ENCODE data around the gene C22orf23.

Gene C22orf23

GRCh38 chr22:37925330-37925729, 28.1 kb downstream of the C22orf23 start:
- DNase-seq (ENCODE audit: low read depth) = no peak

- DNase-seq (ENCODE audit: low read depth) = no peak
Observed at GRCh38 chr22:37924386-37925065, 28.9 kb downstream of the C22orf23 start.

- DNase-seq (ENCODE audit: low read depth) = no peak
Observed at GRCh38 chr22:37923927-37924326, 29.5 kb downstream of the C22orf23 start.

- no peak for DNase-seq (ENCODE audit: low read depth)
Observed at GRCh38 chr22:37922191-37922590, 31.2 kb downstream of the C22orf23 start.

GRCh38 chr22:37920126-37920525, 33.3 kb downstream of the C22orf23 start:
- no peak for DNase-seq (ENCODE audit: low read depth)

GRCh38 chr22:37918580-37919270, 34.7 kb downstream of the C22orf23 start:
- no peak for DNase-seq (ENCODE audit: low read depth)

GRCh38 chr22:37917874-37918548, 35.4 kb downstream of the C22orf23 start:
- no peak for DNase-seq (ENCODE audit: low read depth)

- no peak for DNase-seq (ENCODE audit: low read depth)
Observed at GRCh38 chr22:37916311-37916710, 37.1 kb downstream of the C22orf23 start.

GRCh38 chr22:37913233-37913721, 40.1 kb downstream of the C22orf23 start:
- DNase-seq (ENCODE audit: low read depth) = no peak

- no peak for DNase-seq (ENCODE audit: low read depth)
Observed at GRCh38 chr22:37912171-37912570, 41.2 kb downstream of the C22orf23 start.

- no peak for DNase-seq (ENCODE audit: low read depth)
Observed at GRCh38 chr22:37911697-37912096, 41.7 kb downstream of the C22orf23 start.

GRCh38 chr22:37910890-37911672, 42.3 kb downstream of the C22orf23 start:
- DNase-seq (ENCODE audit: low read depth) = no peak

GRCh38 chr22:37909766-37910165, 43.6 kb downstream of the C22orf23 start:
- DNase-seq (ENCODE audit: low read depth) = no peak

GRCh38 chr22:37907036-37907954, 46.1 kb downstream of the C22orf23 start:
- DNase-seq (ENCODE audit: low read depth) = no peak

GRCh38 chr22:37906364-37907008, 46.9 kb downstream of the C22orf23 start:
- peak; percentile 16 for DNase-seq (ENCODE audit: low read depth)

- DNase-seq (ENCODE audit: low read depth) = peak; percentile 34
Observed at GRCh38 chr22:37905534-37906363, 47.7 kb downstream of the C22orf23 start, which contains the start of gene MICALL1. Gene MICALL1 (plus strand): TSS chr22:37906297. CDS start chr22:37906423, 126 bp downstream.

- no peak for DNase-seq (ENCODE audit: low read depth)
Observed at GRCh38 chr22:37904572-37905533, 48.5 kb downstream of the C22orf23 start.

- no peak for DNase-seq (ENCODE audit: low read depth)
Observed at GRCh38 chr22:37898441-37899181, 54.8 kb downstream of the C22orf23 start.

All from activated T-cell treated with anti-CD3 and anti-CD28 coated beads for 24 hours (primary cell).